Measurements from ENCODE around the gene VAV1. TPM values are rescaled to one million over a fixed set of nuclear protein-coding genes. Genes with fewer than 3 reads are reported as not detected.

The VAV1 gene
- total and polyA plus RNA-seq, 10 of the 15 experiments (the other 5 are each of a cell fraction or from before 2014, with no cell fraction given): 1.6 to 76.8 (median 40.7) TPM

- CTCF ChIA-PET: interaction anchor here (3.8 to 7.3 kb wide), 3 partner anchors 29 to 135 kb away, joined by 17 to 79 read pairs (median 38); partner anchors contain the start of gene GPR108
- H3K79me2 ChIP-seq (ENCODE audit: control insufficient read depth, insufficient read depth, low read length): peaks cover 10% of the 10 kb centered on the region
- ATAC-seq: peak; percentile 46
- DNase-seq (ENCODE audit: low read depth, low spot score): no peak
- BruUV-seq (replicated peaks): no TSS peak
- no peaks in the 10 kb centered on the region for H4K20me1 ChIP-seq (ENCODE audit: control insufficient read depth, insufficient read depth)
- peak overlapping the region; percentile 55 for H3K9ac ChIP-seq (ENCODE audit: control insufficient read depth, insufficient read depth, low read length)
- no peaks in the 10 kb centered on the region for H3K27me3 ChIP-seq (replicated peaks in 1 of 2; ENCODE audit: control insufficient read depth in 2 of 2, insufficient read depth in 2 of 2, low read length in 1 of 2)
- H3K4me3 ChIP-seq: peak overlapping the region; percentile 85
- in situ Hi-C loops (cut with MboI): no loop called here
- no peak for FAIRE-seq
- H3K4me2 ChIP-seq (ENCODE audit: control insufficient read depth, insufficient read depth): peak overlapping the region; percentile 96
- RAD21 ChIA-PET (ENCODE audit: unreplicated experiment): interaction anchor here (1.0 to 1.2 kb wide), 2 partner anchors 96 to 137 kb away, joined by 3 to 4 read pairs; no protein-coding TSS in a partner anchor
- H3K36me3 ChIP-seq (ENCODE audit: control insufficient read depth in 2 of 2, insufficient read depth in 2 of 2, low read length in 1 of 2): no peaks in the 10 kb centered on the region
- 2% methylated on average over 15 of the region's 15 CpGs for WGBS (ENCODE audit: insufficient coverage, insufficient replicate concordance, low lambda C conversion rate, missing lambda C conversion rate)
- no peaks in the 10 kb centered on the region for H3K9me3 ChIP-seq (replicated peaks; ENCODE audit: control insufficient read depth, insufficient read depth, low read length)
- H3K4me1 ChIP-seq (ENCODE audit: control insufficient read depth, insufficient read depth, low read length): peaks cover 23% of the 10 kb centered on the region
- peak overlapping the region; percentile 78 for H2AFZ ChIP-seq (ENCODE audit: control insufficient read depth, low read depth, low read length)
- intact Hi-C loops (cut with micrococcal nuclease; ENCODE audit: unreplicated experiment): loop anchor here (2.0 to 5.0 kb wide), 2 partner anchors 28 to 175 kb away; partner anchors contain the start of genes CD70 and TRIP10
- peak overlapping the region; percentile 71 for H3K27ac ChIP-seq (ENCODE audit: control insufficient read depth, insufficient read depth)
- SMC1A ChIA-PET (ENCODE audit: uncharacterized antibody, unreplicated experiment): interaction anchor here (1.0 to 1.1 kb wide), 2 partner anchors 8 to 36 kb away, joined by 3 read pairs; no protein-coding TSS in a partner anchor
- POLR2A ChIA-PET: interaction anchor here (1.1 to 3.0 kb wide), 3 partner anchors 30 to 395 kb away, joined by 5 to 19 read pairs (median 9); partner anchors contain the start of genes ALKBH7 and GPR108
- TF ChIP-seq TAF1 (IDR thresholded peaks at IDR 0.05; ENCODE audit: borderline replicate concordance, low read depth, low read length) (no peak), JUND (IDR thresholded peaks at IDR 0.05; ENCODE audit: low read depth, low read length) (no peak), KDM1A (IDR thresholded peaks at IDR 0.05; ENCODE audit: borderline replicate concordance) (no peak), PRDM15 (CRISPR knock-in tag; IDR thresholded peaks at IDR 0.05) (no peak), SMAD5 (IDR thresholded peaks at IDR 0.05; ENCODE audit: low read depth) (no peak), TCF7 (IDR thresholded peaks at IDR 0.05; ENCODE audit: borderline replicate concordance) (no peak), YY1 (IDR thresholded peaks at IDR 0.05; ENCODE audit: low read depth, low read length) (0 out of 2 replicates have a peak, but pooled peaks have one; percentile 28), EGR1 (IDR thresholded peaks at IDR 0.05; ENCODE audit: borderline replicate concordance in 1 of 2, low read depth in 2 of 2, low read length in 2 of 2) (no peak), RB1 (IDR thresholded peaks at IDR 0.05; ENCODE audit: borderline replicate concordance) (no peak), PKNOX1 (IDR thresholded peaks at IDR 0.05) (peak; percentile 66; the same call in 1 of the 2 replicates), STAT1 (conservative IDR thresholded peaks at IDR 0.05) (no peak), IKZF1 (conservative IDR thresholded peaks at IDR 0.05) (peak; percentile 27), ZBTB40 (IDR thresholded peaks at IDR 0.05; ENCODE audit: borderline replicate concordance) (0 out of 2 replicates have a peak, but pooled peaks have one; percentile 43)
- TF ChIP-seq, protein P1, sequence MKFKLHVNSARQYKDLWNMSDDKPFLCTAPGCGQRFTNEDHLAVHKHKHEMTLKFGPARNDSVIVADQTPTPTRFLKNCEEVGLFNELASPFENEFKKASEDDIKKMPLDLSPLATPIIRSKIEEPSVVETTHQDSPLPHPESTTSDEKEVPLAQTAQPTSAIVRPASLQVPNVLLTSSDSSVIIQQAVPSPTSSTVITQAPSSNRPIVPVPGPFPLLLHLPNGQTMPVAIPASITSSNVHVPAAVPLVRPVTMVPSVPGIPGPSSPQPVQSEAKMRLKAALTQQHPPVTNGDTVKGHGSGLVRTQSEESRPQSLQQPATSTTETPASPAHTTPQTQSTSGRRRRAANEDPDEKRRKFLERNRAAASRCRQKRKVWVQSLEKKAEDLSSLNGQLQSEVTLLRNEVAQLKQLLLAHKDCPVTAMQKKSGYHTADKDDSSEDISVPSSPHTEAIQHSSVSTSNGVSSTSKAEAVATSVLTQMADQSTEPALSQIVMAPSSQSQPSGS (IDR thresholded peaks at IDR 0.05; ENCODE audit: low read length): no peak
Measured at GRCh38 chr19:6767081-6767356, 5.5 kb upstream of the VAV1 start.

All from GM12878 (cell line).